IMR-90 (cell line): ENCODE data around the gene ABCF1. TPM values are rescaled to one million over a fixed set of nuclear protein-coding genes. Genes with fewer than 3 reads are reported as not detected.

ENCODE experiments used
- ATAC-seq: fragments of 200-7000 bp; cut with Tn5 transposase; 2 replicates; pipeline ENCODE4 v1.9.1; 2020; ENCODE audit warnings: low read depth, mild to moderate bottlenecking, moderate library complexity
- BruUV-seq: library from RNA; stranded (reverse); fragments of 400-500 nt; replicated peaks from 2 replicates; lab custom pipeline; 2021; lab: Mats Ljungman, UMichigan
- CTCF ChIA-PET: fragments of 300-600 bp; formaldehyde crosslinking; extraction: SDS; loops from one replicate; lab custom pipeline; 2021; ENCODE audit warnings: antibody characterized with exemption; lab: Yijun Ruan, JAX
- POLR2A ChIA-PET: fragments of 300-600 bp; sonication (Branson Sonifier 250); formaldehyde crosslinking; loops from one replicate; lab custom pipeline; 2022; ENCODE audit warnings: antibody characterized with exemption; ENCODE audit not compliant: unreplicated experiment; lab: Charles Lee
- DNase-seq: peaks from one replicate; pipeline ENCODE4 v3.0.0; 2013
- H2AFZ ChIP-seq: replicated peaks from 2 replicates; pipeline ENCODE3; 2013; ENCODE audit warnings: low read length, mild to moderate bottlenecking; ENCODE audit not compliant: poor library complexity
- H2AK5ac ChIP-seq: 2 replicates; pipeline ENCODE4 v1.6.1; 2013; ENCODE audit warnings: low read depth, low read length, inconsistent platforms
- H2AK9ac ChIP-seq: replicated peaks from 2 replicates; pipeline ENCODE3; 2013; ENCODE audit warnings: mild to moderate bottlenecking, low read depth, low read length, moderate library complexity; ENCODE audit not compliant: poor library complexity
- H2BK120ac ChIP-seq: 2 replicates; pipeline ENCODE4 v1.6.1; 2013; ENCODE audit warnings: low read depth, low read length, inconsistent platforms
- H2BK15ac ChIP-seq: 3 replicates; pipeline ENCODE4 v1.6.1; 2013; ENCODE audit warnings: low read depth, low read length, inconsistent platforms
- H2BK20ac ChIP-seq: 2 replicates; pipeline ENCODE4 v1.6.1; 2013; ENCODE audit warnings: low read depth, mild to moderate bottlenecking, inconsistent platforms, low read length, moderate library complexity
- H2BK5ac ChIP-seq: 2 replicates; pipeline ENCODE4 v1.6.1; 2013; ENCODE audit warnings: mild to moderate bottlenecking, low read depth, low read length, inconsistent platforms; ENCODE audit not compliant: poor library complexity, severe bottlenecking
- H3K14ac ChIP-seq: replicated peaks from 2 replicates; pipeline ENCODE4 v1.6.1; 2013; ENCODE audit warnings: low read depth, low read length, inconsistent platforms
- H3K18ac ChIP-seq: 2 replicates; pipeline ENCODE4 v1.6.1; 2013; ENCODE audit warnings: low read depth, low read length, control low read depth
- H3K23ac ChIP-seq: 2 replicates; pipeline ENCODE4 v1.6.1; 2013; ENCODE audit warnings: low read depth, low read length, inconsistent platforms
- H3K27ac ChIP-seq: 2 replicates; pipeline ENCODE4 v1.5.1; 2013; ENCODE audit warnings: mild to moderate bottlenecking, control low read depth, low read length; ENCODE audit not compliant: insufficient read depth
- H3K27me3 ChIP-seq: 2 replicates; pipeline ENCODE4 v1.6.1; 2013; ENCODE audit warnings: low read length; ENCODE audit not compliant: control insufficient read depth, insufficient read depth
- H3K36me3 ChIP-seq: 2 replicates; pipeline ENCODE4 v1.6.1; 2013; ENCODE audit warnings: low read length, mixed read lengths; ENCODE audit not compliant: control insufficient read depth, insufficient read depth
- H3K4ac ChIP-seq: 2 replicates; pipeline ENCODE4 v1.6.1; 2013; ENCODE audit warnings: low read depth, low read length, inconsistent platforms
- H3K4me1 ChIP-seq: 2 replicates; pipeline ENCODE4 v1.6.1; 2013; ENCODE audit warnings: low read length, mixed read lengths; ENCODE audit not compliant: control insufficient read depth, insufficient read depth
- H3K4me2 ChIP-seq: 2 replicates; pipeline ENCODE4 v1.6.1; 2013; ENCODE audit warnings: low read depth, mild to moderate bottlenecking, control low read depth, low read length, moderate library complexity
- H3K4me3 ChIP-seq: 2 replicates; pipeline ENCODE4 v1.5.1; 2013; ENCODE audit warnings: low read depth, mild to moderate bottlenecking, control low read depth, low read length, moderate library complexity; ENCODE audit not compliant: insufficient read depth
- H3K56ac ChIP-seq: 2 replicates; pipeline ENCODE4 v1.6.1; 2013; ENCODE audit warnings: low read length, inconsistent platforms; ENCODE audit not compliant: insufficient read depth; ENCODE audit errors: extremely low read depth
- H3K79me1 ChIP-seq, 2 experiments: 2 replicates each; pipeline ENCODE4 v1.6.1; 2013; ENCODE audit warnings: low read length in 2 of 2, inconsistent platforms in 1 of 2, low read depth in 1 of 2
- H3K9ac ChIP-seq: 2 replicates; pipeline ENCODE4 v1.6.1; 2013; ENCODE audit warnings: low read depth, low read length, control low read depth
- H3K9me1 ChIP-seq: 2 replicates; pipeline ENCODE4 v1.6.1; 2013; ENCODE audit warnings: low read length, inconsistent platforms; ENCODE audit not compliant: insufficient read depth
- H3K9me3 ChIP-seq: 2 replicates; pipeline ENCODE4 v1.6.1; 2013; ENCODE audit warnings: low read length; ENCODE audit not compliant: control insufficient read depth, insufficient read depth
- H4K20me1 ChIP-seq: 2 replicates; pipeline ENCODE4 v1.6.1; 2013; ENCODE audit warnings: low read length, inconsistent platforms; ENCODE audit not compliant: insufficient read depth
- H4K5ac ChIP-seq: 2 replicates; pipeline ENCODE4 v1.6.1; 2013; ENCODE audit warnings: mild to moderate bottlenecking, low read depth, low read length, control low read depth
- H4K8ac ChIP-seq, 2 experiments: 2 replicates each; pipeline ENCODE4 v1.6.1; 2013; ENCODE audit warnings: low read depth in 2 of 2, low read length in 2 of 2, control low read depth in 1 of 2, inconsistent platforms in 1 of 2
- H4K91ac ChIP-seq: 2 replicates; pipeline ENCODE4 v1.6.1; 2013; ENCODE audit warnings: low read depth, low read length, inconsistent platforms; ENCODE audit not compliant: insufficient read depth
- BHLHE40 ChIP-seq: fragments of 150-350 bp; IDR thresholded peaks from 2 replicates; pipeline ENCODE4 v1.6.1; 2016; ENCODE audit warnings: mild to moderate bottlenecking, low read depth, low read length
- CEBPB ChIP-seq: IDR thresholded peaks from 2 replicates; pipeline ENCODE4 v1.6.1; 2012; ENCODE audit warnings: low read depth, low read length, improper control_type of control experiment
- CHD1 ChIP-seq: IDR thresholded peaks from 2 replicates; pipeline ENCODE4 v1.6.1; 2012; ENCODE audit warnings: low read depth, low read length, improper control_type of control experiment
- FOS ChIP-seq: fragments of 150-350 bp; IDR thresholded peaks from 2 replicates; pipeline ENCODE4 v1.6.1; 2016; ENCODE audit warnings: low read depth, low read length
- MAFK ChIP-seq: IDR thresholded peaks from 2 replicates; pipeline ENCODE4 v1.6.1; 2012; ENCODE audit warnings: low read depth, low read length, improper control_type of control experiment
- MAZ ChIP-seq: IDR thresholded peaks from 2 replicates; pipeline ENCODE4 v1.6.1; 2012; ENCODE audit warnings: low read depth, mild to moderate bottlenecking, low read length, improper control_type of control experiment, moderate library complexity, borderline replicate concordance
- MXI1 ChIP-seq: IDR thresholded peaks from 2 replicates; pipeline ENCODE4 v1.6.1; 2012; ENCODE audit warnings: low read depth, mild to moderate bottlenecking, low read length, moderate library complexity, borderline replicate concordance
- NFE2L2 ChIP-seq: fragments of 150-350 bp; IDR thresholded peaks from 2 replicates; pipeline ENCODE4 v1.6.1; 2016; ENCODE audit warnings: low read depth, mild to moderate bottlenecking, low read length
- POLR2A ChIP-seq: IDR thresholded peaks from 2 replicates; pipeline ENCODE4 v1.6.1; 2012; ENCODE audit warnings: mild to moderate bottlenecking, low read depth, low read length
- RAD21 ChIP-seq: IDR thresholded peaks from 2 replicates; pipeline ENCODE4 v1.6.1; 2012; ENCODE audit warnings: low read length, improper control_type of control experiment
- RCOR1 ChIP-seq: IDR thresholded peaks from 2 replicates; pipeline ENCODE4 v1.6.1; 2012; ENCODE audit warnings: mild to moderate bottlenecking, low read length, improper control_type of control experiment; ENCODE audit not compliant: insufficient replicate concordance
- RFX5 ChIP-seq: IDR thresholded peaks from 2 replicates; pipeline ENCODE4 v1.8.0; 2012; ENCODE audit warnings: low read depth, mild to moderate bottlenecking, low read length, moderate library complexity
- SMC3 ChIP-seq: fragments of 150-350 bp; IDR thresholded peaks from 2 replicates; pipeline ENCODE4 v1.6.1; 2016; ENCODE audit warnings: low read depth, mild to moderate bottlenecking, antibody characterized with exemption, low read length, moderate library complexity
- WGBS, 2 experiments: methylation state at CpG; one replicate each; pipeline versions ENCODE4 v1.1.5 to v1.1.7; 2013; ENCODE audit warnings: missing lambda C conversion rate in 2 of 2; ENCODE audit not compliant: insufficient read length in 1 of 2; ENCODE audit errors: extremely low coverage in 2 of 2; 5-methylcytosine and 5-hydroxymethylcytosine counted together
- dilution Hi-C: fragments of 300-500 bp; cut with HindIII; formaldehyde crosslinking; loops from one replicate; pipeline ENCODE4 v1.14.3; 2018; ENCODE audit warnings: low sequenced_read_pairs; ENCODE audit not compliant: unreplicated experiment
- in situ Hi-C: fragments of 300-500 bp; cut with MboI; formaldehyde crosslinking; loops from 3 replicates; pipeline ENCODE4 v1.14.3; 2019; ENCODE audit warnings: low sequenced_read_pairs, inconsistent platforms, mixed read lengths
- intact Hi-C: fragments of 100-400 bp; cut with micrococcal nuclease; formaldehyde crosslinking; loops from 2 replicates; pipeline ENCODE4 v1.10.0; 2022
- polyA plus RNA-seq, 3 experiments: library from polyadenylated mRNA; depleted of rRNA; stranded (reverse); fragments of >200 nt; gene quantifications; 2 replicates each; pipeline ENCODE4 v1.2.3, GENCODE V29; 2012; ENCODE audit warnings: low replicate concordance in 1 of 3
- total RNA-seq: library from RNA; depleted of rRNA; stranded (reverse); fragments of >200 nt; gene quantifications from 2 replicates; pipeline ENCODE4 v1.2.3, GENCODE V29; 2012
- TF ChIP-seq, protein P1 (sequence below): fragments of 150-350 bp; IDR thresholded peaks from 2 replicates; pipeline ENCODE4 v1.6.1; 2016; ENCODE audit warnings: low read depth, mild to moderate bottlenecking, low read length, moderate library complexity, borderline replicate concordance
- TF ChIP-seq, protein P2 (sequence below): fragments of 150-350 bp; IDR thresholded peaks from 2 replicates; pipeline ENCODE4 v1.6.1; 2017; ENCODE audit warnings: mild to moderate bottlenecking, antibody characterized with exemption, low read length, low read depth
- TF ChIP-seq, protein P3 (sequence below): conservative IDR thresholded peaks from 2 replicates; pipeline ENCODE4 v1.5.1; 2012; ENCODE audit warnings: mild to moderate bottlenecking, low read depth, low read length, improper control_type of control experiment

ABCF1 gene
- total and polyA plus RNA-seq, 2 of the 4 experiments (the other 2 are of a cell fraction): 39.1 to 48.6 TPM

DNA sequence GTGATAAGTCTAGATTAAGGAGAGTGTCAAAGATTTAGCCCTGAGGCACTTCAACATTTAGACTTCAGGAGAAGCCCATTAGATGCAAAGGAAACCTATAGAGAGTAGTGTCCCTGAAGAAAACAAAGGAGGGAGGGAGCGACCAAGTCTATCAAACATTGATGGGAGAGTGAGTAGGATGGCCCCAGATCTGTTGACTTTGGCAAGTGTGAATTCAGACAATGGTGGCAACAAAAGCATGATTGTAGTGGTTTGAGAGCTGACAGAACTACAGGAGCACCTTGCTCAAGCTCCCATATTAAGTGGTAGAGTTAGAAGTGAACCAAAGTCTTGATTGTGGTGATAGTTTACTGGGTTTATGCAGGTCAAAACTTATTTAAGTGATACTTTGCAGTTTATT lies 979 bp upstream of the ABCF1 start:
- no peak overlapping the region for H4K5ac ChIP-seq
- no peaks in the 10 kb centered on the region for H3K27me3 ChIP-seq
- peak overlapping the region; percentile 90 for H3K4me2 ChIP-seq
- ATAC-seq (no peak), DNase-seq (no peak)
- H3K4me3 ChIP-seq: peak overlapping the region; percentile 74
- no peak overlapping the region for H3K9ac ChIP-seq
- TF ChIP-seq RFX5 (no peak), NFE2L2 (no peak), POLR2A (no peak), BHLHE40 (no peak), CEBPB (no peak), MAZ (no peak), FOS (no peak), CHD1 (no peak), RAD21 (no peak), RCOR1 (no peak), MAFK (no peak), MXI1 (no peak), SMC3 (no peak)
- TF ChIP-seq, protein P1, sequence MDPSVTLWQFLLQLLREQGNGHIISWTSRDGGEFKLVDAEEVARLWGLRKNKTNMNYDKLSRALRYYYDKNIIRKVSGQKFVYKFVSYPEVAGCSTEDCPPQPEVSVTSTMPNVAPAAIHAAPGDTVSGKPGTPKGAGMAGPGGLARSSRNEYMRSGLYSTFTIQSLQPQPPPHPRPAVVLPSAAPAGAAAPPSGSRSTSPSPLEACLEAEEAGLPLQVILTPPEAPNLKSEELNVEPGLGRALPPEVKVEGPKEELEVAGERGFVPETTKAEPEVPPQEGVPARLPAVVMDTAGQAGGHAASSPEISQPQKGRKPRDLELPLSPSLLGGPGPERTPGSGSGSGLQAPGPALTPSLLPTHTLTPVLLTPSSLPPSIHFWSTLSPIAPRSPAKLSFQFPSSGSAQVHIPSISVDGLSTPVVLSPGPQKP: no peak
- TF ChIP-seq, protein P2, sequence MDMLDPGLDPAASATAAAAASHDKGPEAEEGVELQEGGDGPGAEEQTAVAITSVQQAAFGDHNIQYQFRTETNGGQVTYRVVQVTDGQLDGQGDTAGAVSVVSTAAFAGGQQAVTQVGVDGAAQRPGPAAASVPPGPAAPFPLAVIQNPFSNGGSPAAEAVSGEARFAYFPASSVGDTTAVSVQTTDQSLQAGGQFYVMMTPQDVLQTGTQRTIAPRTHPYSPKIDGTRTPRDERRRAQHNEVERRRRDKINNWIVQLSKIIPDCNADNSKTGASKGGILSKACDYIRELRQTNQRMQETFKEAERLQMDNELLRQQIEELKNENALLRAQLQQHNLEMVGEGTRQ: no peak
- TF ChIP-seq, protein P3, sequence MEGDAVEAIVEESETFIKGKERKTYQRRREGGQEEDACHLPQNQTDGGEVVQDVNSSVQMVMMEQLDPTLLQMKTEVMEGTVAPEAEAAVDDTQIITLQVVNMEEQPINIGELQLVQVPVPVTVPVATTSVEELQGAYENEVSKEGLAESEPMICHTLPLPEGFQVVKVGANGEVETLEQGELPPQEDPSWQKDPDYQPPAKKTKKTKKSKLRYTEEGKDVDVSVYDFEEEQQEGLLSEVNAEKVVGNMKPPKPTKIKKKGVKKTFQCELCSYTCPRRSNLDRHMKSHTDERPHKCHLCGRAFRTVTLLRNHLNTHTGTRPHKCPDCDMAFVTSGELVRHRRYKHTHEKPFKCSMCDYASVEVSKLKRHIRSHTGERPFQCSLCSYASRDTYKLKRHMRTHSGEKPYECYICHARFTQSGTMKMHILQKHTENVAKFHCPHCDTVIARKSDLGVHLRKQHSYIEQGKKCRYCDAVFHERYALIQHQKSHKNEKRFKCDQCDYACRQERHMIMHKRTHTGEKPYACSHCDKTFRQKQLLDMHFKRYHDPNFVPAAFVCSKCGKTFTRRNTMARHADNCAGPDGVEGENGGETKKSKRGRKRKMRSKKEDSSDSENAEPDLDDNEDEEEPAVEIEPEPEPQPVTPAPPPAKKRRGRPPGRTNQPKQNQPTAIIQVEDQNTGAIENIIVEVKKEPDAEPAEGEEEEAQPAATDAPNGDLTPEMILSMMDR: no peak
- H3K27ac ChIP-seq: no peak overlapping the region
- H3K18ac ChIP-seq: no peak overlapping the region
- no peak overlapping the region for H2BK15ac ChIP-seq
- ChIA-PET CTCF (interaction anchor here (1.5 kb wide), 1 partner anchor 28 kb away, joined by 4 read pairs; no protein-coding TSS in a partner anchor), POLR2A (no interaction called here)
- BruUV-seq: no TSS peak
- H3K23ac ChIP-seq: no peak overlapping the region
- H2BK20ac ChIP-seq: no peak overlapping the region
- intact Hi-C loops (no loop called here), dilution Hi-C loops (no loop called here), in situ Hi-C loops (no loop called here)
- H2BK120ac ChIP-seq: no peak overlapping the region
- H3K56ac ChIP-seq: no peak overlapping the region
- H2AK9ac ChIP-seq: no peak overlapping the region
- H3K4ac ChIP-seq: no peak overlapping the region
- H4K91ac ChIP-seq: no peak overlapping the region
- no peak overlapping the region for H3K14ac ChIP-seq
- H4K20me1 ChIP-seq: peaks cover 35% of the 10 kb centered on the region
- H2AFZ ChIP-seq: no peak overlapping the region
- H3K36me3 ChIP-seq: no peaks in the 10 kb centered on the region
- H2BK5ac ChIP-seq: no peak overlapping the region
- H2AK5ac ChIP-seq: no peak overlapping the region
- H3K9me1 ChIP-seq: peaks cover 5% of the 10 kb centered on the region; the same call in 1 of the 2 replicates
- H3K4me1 ChIP-seq: peaks cover 3% of the 10 kb centered on the region
- peaks cover 10 to 36% of the 10 kb centered on the region in 2 experiments for H3K79me1 ChIP-seq
- 71% methylated on average over 1 of the region's 1 CpG; no CpG with 5 or more reads in 1 of the 2 experiments for WGBS, 2 experiments
- peak overlapping the region; percentile 22 to 45; a peak in 1 of 4 replicates for H4K8ac ChIP-seq
- no peaks in the 10 kb centered on the region for H3K9me3 ChIP-seq
